ENCODE results near the gene SH3RF1.

Gene SH3RF1

GRCh38 chr4:169120624-169121023 is 150.1 kb downstream of the SH3RF1 start:
- H3K27me3 ChIP-seq (ENCODE audit: control insufficient read depth, insufficient read depth, low read length), result no peaks in the 10 kb centered on the region
- no peak overlapping the region for H3K27ac ChIP-seq (ENCODE audit: low read length)
- H3K4me1 ChIP-seq (ENCODE audit: control insufficient read depth, insufficient read depth, low read length), result no peaks in the 10 kb centered on the region
- DNase-seq (ENCODE audit: low read depth, low spot score), result no peak
- WGBS (ENCODE audit: insufficient coverage, insufficient read length), result no CpG with 5 or more reads among the region's 2 CpGs
- H3K36me3 ChIP-seq (ENCODE audit: control insufficient read depth, insufficient read depth, low read length), result peaks cover 7% of the 10 kb centered on the region
- no peaks in the 10 kb centered on the region for H3K9me3 ChIP-seq (ENCODE audit: control insufficient read depth, insufficient read depth, low read length)
- no peak overlapping the region for H3K4me3 ChIP-seq (ENCODE audit: low read length)

GRCh38 chr4:169119536-169119935 is 151.2 kb downstream of the SH3RF1 start:
- Histone ChIP-seq H3K27me3 (ENCODE audit: control insufficient read depth, insufficient read depth, low read length) (no peaks in the 10 kb centered on the region), H3K4me1 (ENCODE audit: control insufficient read depth, insufficient read depth, low read length) (peaks cover 1% of the 10 kb centered on the region; the same call in 1 of the 2 replicates), H3K36me3 (ENCODE audit: control insufficient read depth, insufficient read depth, low read length) (peaks cover 7% of the 10 kb centered on the region), H3K9me3 (ENCODE audit: control insufficient read depth, insufficient read depth, low read length) (no peaks in the 10 kb centered on the region), H3K4me3 (ENCODE audit: low read length) (no peak overlapping the region), H3K27ac (ENCODE audit: low read length) (no peak overlapping the region)
- DNase-seq (ENCODE audit: low read depth, low spot score), result no peak
- WGBS (ENCODE audit: insufficient coverage, insufficient read length), result no CpG with 5 or more reads among the region's 3 CpGs

GRCh38 chr4:169117591-169118081 is 153.1 kb downstream of the SH3RF1 start:
- Histone ChIP-seq H3K27me3 (ENCODE audit: control insufficient read depth, insufficient read depth, low read length) (no peaks in the 10 kb centered on the region), H3K27ac (ENCODE audit: low read length) (no peak overlapping the region), H3K4me3 (ENCODE audit: low read length) (no peak overlapping the region), H3K9me3 (ENCODE audit: control insufficient read depth, insufficient read depth, low read length) (no peaks in the 10 kb centered on the region), H3K4me1 (ENCODE audit: control insufficient read depth, insufficient read depth, low read length) (peaks cover 1% of the 10 kb centered on the region; the same call in 1 of the 2 replicates), H3K36me3 (ENCODE audit: control insufficient read depth, insufficient read depth, low read length) (peaks cover 7% of the 10 kb centered on the region)
- 100% methylated on average over 1 of the region's 7 CpGs for WGBS (ENCODE audit: insufficient coverage, insufficient read length)
- DNase-seq (ENCODE audit: low read depth, low spot score), result no peak

DNA sequence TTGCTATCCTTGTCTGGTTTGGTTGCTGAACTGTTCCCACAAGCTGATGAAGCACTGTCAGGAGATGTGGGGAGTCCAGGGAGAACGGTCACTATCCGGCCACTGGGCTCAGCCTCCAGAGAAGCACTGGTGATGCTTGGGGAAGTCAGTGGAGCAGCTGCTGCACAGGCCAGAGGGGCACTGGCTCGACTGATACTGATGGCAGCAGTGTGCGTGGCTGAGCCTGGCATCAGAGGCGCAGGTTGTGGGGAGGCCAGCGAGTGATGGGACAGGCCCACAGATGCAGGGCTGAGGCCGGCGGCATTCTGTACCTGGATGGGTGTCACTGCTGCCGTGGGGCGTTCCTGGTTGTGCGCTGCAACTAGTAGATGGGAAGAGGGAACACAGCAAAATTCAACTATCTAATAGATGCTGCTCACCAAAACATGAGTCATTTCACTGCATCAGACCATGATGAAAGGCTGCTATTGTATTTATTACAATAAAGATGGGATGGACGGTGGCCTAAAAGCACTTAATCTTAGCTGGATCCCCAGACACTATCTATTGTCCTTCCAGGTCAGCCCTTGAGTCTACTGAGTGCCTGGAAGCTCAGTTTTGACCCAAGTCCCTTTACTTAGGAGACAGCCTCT is 154.4 kb downstream of the SH3RF1 start:
- Histone ChIP-seq H3K27me3 (ENCODE audit: control insufficient read depth, insufficient read depth, low read length) (no peaks in the 10 kb centered on the region), H3K9me3 (ENCODE audit: control insufficient read depth, insufficient read depth, low read length) (no peaks in the 10 kb centered on the region), H3K36me3 (ENCODE audit: control insufficient read depth, insufficient read depth, low read length) (peaks cover 7% of the 10 kb centered on the region), H3K27ac (ENCODE audit: low read length) (no peak overlapping the region), H3K4me1 (ENCODE audit: control insufficient read depth, insufficient read depth, low read length) (peaks cover 1% of the 10 kb centered on the region; the same call in 1 of the 2 replicates), H3K4me3 (ENCODE audit: low read length) (no peak overlapping the region)
- no peak for DNase-seq (ENCODE audit: low read depth, low spot score)
- no CpG with 5 or more reads among the region's 12 CpGs for WGBS (ENCODE audit: insufficient coverage, insufficient read length)

GRCh38 chr4:169115897-169116254 is 154.9 kb downstream of the SH3RF1 start:
- peaks cover 7% of the 10 kb centered on the region for H3K36me3 ChIP-seq (ENCODE audit: control insufficient read depth, insufficient read depth, low read length)

GRCh38 chr4:169115144-169115896 is 155.4 kb downstream of the SH3RF1 start:
- no peak for DNase-seq (ENCODE audit: low read depth, low spot score)
- Histone ChIP-seq H3K4me1 (ENCODE audit: control insufficient read depth, insufficient read depth, low read length) (peaks cover 1% of the 10 kb centered on the region; the same call in 1 of the 2 replicates), H3K36me3 (ENCODE audit: control insufficient read depth, insufficient read depth, low read length) (peaks cover 7% of the 10 kb centered on the region), H3K27ac (ENCODE audit: low read length) (no peak overlapping the region), H3K4me3 (ENCODE audit: low read length) (no peak overlapping the region), H3K9me3 (ENCODE audit: control insufficient read depth, insufficient read depth, low read length) (no peaks in the 10 kb centered on the region), H3K27me3 (ENCODE audit: control insufficient read depth, insufficient read depth, low read length) (no peaks in the 10 kb centered on the region)
- no CpG with 5 or more reads among the region's 6 CpGs for WGBS (ENCODE audit: insufficient coverage, insufficient read length)

More at GRCh38 chr4:169115897-169116254, 154.9 kb downstream of the SH3RF1 start:
- no peak for DNase-seq (ENCODE audit: low read depth, low spot score)
- WGBS (ENCODE audit: insufficient coverage, insufficient read length), result no CpG with 5 or more reads among the region's 4 CpGs
- H3K27ac ChIP-seq (ENCODE audit: low read length), result no peak overlapping the region
- peaks cover 1% of the 10 kb centered on the region; the same call in 1 of the 2 replicates for H3K4me1 ChIP-seq (ENCODE audit: control insufficient read depth, insufficient read depth, low read length)
- H3K9me3 ChIP-seq (ENCODE audit: control insufficient read depth, insufficient read depth, low read length), result no peaks in the 10 kb centered on the region
- H3K27me3 ChIP-seq (ENCODE audit: control insufficient read depth, insufficient read depth, low read length), result no peaks in the 10 kb centered on the region
- H3K4me3 ChIP-seq (ENCODE audit: low read length), result no peak overlapping the region

DNA sequence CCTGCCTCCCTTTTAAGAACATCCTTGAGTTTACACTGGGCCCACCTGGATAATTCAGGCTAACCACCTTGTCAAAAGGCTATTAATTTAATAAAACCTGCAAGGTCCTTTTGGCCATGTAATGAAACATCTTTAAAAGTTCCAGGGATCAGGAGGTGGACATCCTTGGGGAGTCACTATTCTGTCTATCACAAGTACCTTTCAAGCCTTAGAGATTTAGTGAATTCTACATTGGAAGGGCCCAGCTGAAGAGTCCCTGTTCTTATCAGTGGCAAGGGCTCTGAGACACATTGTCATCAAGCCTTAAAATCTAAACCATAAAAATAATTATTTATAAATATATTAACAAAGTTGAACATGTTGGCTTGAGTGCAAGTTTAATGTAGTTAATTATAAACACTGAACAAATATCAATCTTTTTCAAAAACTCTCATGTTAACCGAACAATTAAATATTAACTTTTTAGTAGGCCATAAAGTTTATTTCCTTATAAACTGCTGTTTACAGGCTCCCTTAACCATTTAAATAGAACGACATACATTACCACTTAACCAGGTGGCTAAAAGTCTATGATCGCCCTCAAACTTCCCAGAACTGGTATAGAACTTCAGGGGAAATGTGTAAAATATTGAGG is 156.3 kb downstream of the SH3RF1 start:
- Histone ChIP-seq H3K4me1 (ENCODE audit: control insufficient read depth, insufficient read depth, low read length) (peaks cover 1% of the 10 kb centered on the region; the same call in 1 of the 2 replicates), H3K4me3 (ENCODE audit: low read length) (no peak overlapping the region), H3K27ac (ENCODE audit: low read length) (no peak overlapping the region), H3K27me3 (ENCODE audit: control insufficient read depth, insufficient read depth, low read length) (no peaks in the 10 kb centered on the region), H3K36me3 (ENCODE audit: control insufficient read depth, insufficient read depth, low read length) (peaks cover 7% of the 10 kb centered on the region), H3K9me3 (ENCODE audit: control insufficient read depth, insufficient read depth, low read length) (no peaks in the 10 kb centered on the region)
- no CpG with 5 or more reads among the region's 3 CpGs for WGBS (ENCODE audit: insufficient coverage, insufficient read length)
- no peak for DNase-seq (ENCODE audit: low read depth, low spot score)

DNA sequence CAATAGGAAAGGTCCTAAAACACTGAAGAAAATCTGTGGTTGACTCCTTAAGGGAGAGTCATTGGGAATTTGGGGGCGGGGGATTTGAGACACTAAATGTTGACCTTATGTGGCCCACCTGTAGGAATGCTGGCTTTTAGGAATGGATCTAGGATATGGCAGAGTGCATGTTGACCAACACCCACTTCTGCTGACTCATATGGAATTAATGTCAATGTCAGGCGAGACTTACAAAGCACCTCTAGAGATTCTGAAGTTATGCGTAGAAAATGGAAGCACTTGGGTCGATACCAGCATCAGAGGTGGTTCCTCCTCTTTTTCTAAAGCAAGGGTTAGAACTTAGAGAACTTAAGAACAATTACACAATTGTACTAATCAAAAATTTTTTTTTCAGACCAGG is 160.1 kb downstream of the SH3RF1 start:
- no peak overlapping the region for H3K27ac ChIP-seq (ENCODE audit: low read length)
- H3K36me3 ChIP-seq (ENCODE audit: control insufficient read depth, insufficient read depth, low read length), result peaks cover 6% of the 10 kb centered on the region; the same call in 1 of the 2 replicates
- H3K9me3 ChIP-seq (ENCODE audit: control insufficient read depth, insufficient read depth, low read length), result no peaks in the 10 kb centered on the region
- H3K27me3 ChIP-seq (ENCODE audit: control insufficient read depth, insufficient read depth, low read length), result no peaks in the 10 kb centered on the region
- H3K4me1 ChIP-seq (ENCODE audit: control insufficient read depth, insufficient read depth, low read length), result peaks cover 1% of the 10 kb centered on the region; the same call in 1 of the 2 replicates
- DNase-seq (ENCODE audit: low read depth, low spot score), result no peak
- WGBS (ENCODE audit: insufficient coverage, insufficient read length), result no CpG with 5 or more reads among the region's 4 CpGs
- H3K4me3 ChIP-seq (ENCODE audit: low read length), result no peak overlapping the region

- WGBS (ENCODE audit: insufficient coverage, insufficient read length), result no CpG with 5 or more reads among the region's 2 CpGs
- peaks cover 6% of the 10 kb centered on the region; the same call in 1 of the 2 replicates for H3K36me3 ChIP-seq (ENCODE audit: control insufficient read depth, insufficient read depth, low read length)
- no peaks in the 10 kb centered on the region for H3K27me3 ChIP-seq (ENCODE audit: control insufficient read depth, insufficient read depth, low read length)
- peaks cover under 1% of the 10 kb centered on the region; the same call in 1 of the 2 replicates for H3K4me1 ChIP-seq (ENCODE audit: control insufficient read depth, insufficient read depth, low read length)
- H3K9me3 ChIP-seq (ENCODE audit: control insufficient read depth, insufficient read depth, low read length), result no peaks in the 10 kb centered on the region
- no peak for DNase-seq (ENCODE audit: low read depth, low spot score)
- no peak overlapping the region for H3K4me3 ChIP-seq (ENCODE audit: low read length)
- no peak overlapping the region for H3K27ac ChIP-seq (ENCODE audit: low read length)
Observed at GRCh38 chr4:169109035-169109675, 161.6 kb downstream of the SH3RF1 start.

- H3K9me3 ChIP-seq (ENCODE audit: control insufficient read depth, insufficient read depth, low read length), result no peaks in the 10 kb centered on the region
- DNase-seq (ENCODE audit: low read depth, low spot score), result no peak
- H3K27me3 ChIP-seq (ENCODE audit: control insufficient read depth, insufficient read depth, low read length), result no peaks in the 10 kb centered on the region
- H3K27ac ChIP-seq (ENCODE audit: low read length), result no peak overlapping the region
- H3K36me3 ChIP-seq (ENCODE audit: control insufficient read depth, insufficient read depth, low read length), result peaks cover 6% of the 10 kb centered on the region; the same call in 1 of the 2 replicates
- peaks cover 2% of the 10 kb centered on the region; the same call in 1 of the 2 replicates for H3K4me1 ChIP-seq (ENCODE audit: control insufficient read depth, insufficient read depth, low read length)
- H3K4me3 ChIP-seq (ENCODE audit: low read length), result no peak overlapping the region
- no CpG with 5 or more reads among the region's 4 CpGs for WGBS (ENCODE audit: insufficient coverage, insufficient read length)
Observed at GRCh38 chr4:169108303-169108702, 162.5 kb downstream of the SH3RF1 start.
